ENCODE measurements around the gene ERVH48-1. TPM values are rescaled to one million over a fixed set of nuclear protein-coding genes. Genes with fewer than 3 reads are reported as not detected.
A peak's percentile ranks its signal among the peaks of the same experiment; 100 is the strongest.

ERVH48-1 gene
- total RNA-seq, 1 donor from 2014 or later, result 0.59 TPM

- Mint-ChIP-seq H3K27ac (ENCODE audit: unreplicated experiment) (peak within 1 kb of the TSS; percentile 96), H3K27me3 (ENCODE audit: unreplicated experiment) (peaks cover 2% of the 10 kb centered on the region), H3K9me3 (ENCODE audit: unreplicated experiment) (peaks cover 1% of the 10 kb centered on the region), H3K36me3 (ENCODE audit: unreplicated experiment) (no peaks in the 10 kb centered on the region), H3K4me1 (ENCODE audit: low read depth, unreplicated experiment) (peaks cover 4% of the 10 kb centered on the region), H3K4me3 (ENCODE audit: unreplicated experiment) (peak within 1 kb of the TSS; percentile 88)
- peak; percentile 100 for DNase-seq
- TF ChIP-seq, protein P1, sequence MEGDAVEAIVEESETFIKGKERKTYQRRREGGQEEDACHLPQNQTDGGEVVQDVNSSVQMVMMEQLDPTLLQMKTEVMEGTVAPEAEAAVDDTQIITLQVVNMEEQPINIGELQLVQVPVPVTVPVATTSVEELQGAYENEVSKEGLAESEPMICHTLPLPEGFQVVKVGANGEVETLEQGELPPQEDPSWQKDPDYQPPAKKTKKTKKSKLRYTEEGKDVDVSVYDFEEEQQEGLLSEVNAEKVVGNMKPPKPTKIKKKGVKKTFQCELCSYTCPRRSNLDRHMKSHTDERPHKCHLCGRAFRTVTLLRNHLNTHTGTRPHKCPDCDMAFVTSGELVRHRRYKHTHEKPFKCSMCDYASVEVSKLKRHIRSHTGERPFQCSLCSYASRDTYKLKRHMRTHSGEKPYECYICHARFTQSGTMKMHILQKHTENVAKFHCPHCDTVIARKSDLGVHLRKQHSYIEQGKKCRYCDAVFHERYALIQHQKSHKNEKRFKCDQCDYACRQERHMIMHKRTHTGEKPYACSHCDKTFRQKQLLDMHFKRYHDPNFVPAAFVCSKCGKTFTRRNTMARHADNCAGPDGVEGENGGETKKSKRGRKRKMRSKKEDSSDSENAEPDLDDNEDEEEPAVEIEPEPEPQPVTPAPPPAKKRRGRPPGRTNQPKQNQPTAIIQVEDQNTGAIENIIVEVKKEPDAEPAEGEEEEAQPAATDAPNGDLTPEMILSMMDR (IDR thresholded peaks at IDR 0.05; ENCODE audit: partially characterized antibody, unreplicated experiment), result no peak
These were observed 32.3 kb downstream of the ERVH48-1 start, which contains the start of gene NDUFV3 for GRCh38 chr21:42892931-42893755. Gene NDUFV3 (plus strand): TSS chr21:42893309. CDS start chr21:42893334, 25 bp downstream.

DNA sequence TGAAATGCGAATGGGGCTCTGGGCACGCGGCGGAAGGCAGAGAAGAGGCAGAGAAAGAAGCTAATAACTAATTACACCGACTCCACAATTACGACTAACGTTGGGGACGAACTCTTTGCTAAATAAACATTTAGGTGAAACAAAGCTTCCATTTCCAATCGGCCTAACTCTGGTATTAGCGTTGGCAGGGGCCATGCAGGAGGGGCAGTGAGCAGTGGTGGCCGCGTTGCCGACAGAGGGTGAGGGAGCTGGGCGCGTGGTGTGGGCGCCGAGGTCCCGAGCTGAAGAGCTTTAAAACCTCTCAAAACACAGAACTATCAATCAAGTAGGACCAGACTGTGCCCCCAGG lies 32.9 kb downstream of the ERVH48-1 start:
- Mint-ChIP-seq H3K27ac (ENCODE audit: unreplicated experiment) (peak overlapping the region; percentile 96), H3K4me3 (ENCODE audit: unreplicated experiment) (peak overlapping the region; percentile 86), H3K9me3 (ENCODE audit: unreplicated experiment) (peaks cover 1% of the 10 kb centered on the region), H3K36me3 (ENCODE audit: unreplicated experiment) (no peaks in the 10 kb centered on the region), H3K4me1 (ENCODE audit: low read depth, unreplicated experiment) (peaks cover 4% of the 10 kb centered on the region), H3K27me3 (ENCODE audit: unreplicated experiment) (peaks cover 2% of the 10 kb centered on the region)
- DNase-seq, result no peak
- TF ChIP-seq, protein P1 (IDR thresholded peaks at IDR 0.05; ENCODE audit: partially characterized antibody, unreplicated experiment), result no peak

GRCh38 chr21:42887326-42887725 lies 38.1 kb downstream of the ERVH48-1 start:
- Mint-ChIP-seq H3K27ac (ENCODE audit: unreplicated experiment) (no peak overlapping the region), H3K4me3 (ENCODE audit: unreplicated experiment) (no peak overlapping the region), H3K27me3 (ENCODE audit: unreplicated experiment) (peaks cover under 1% of the 10 kb centered on the region), H3K36me3 (ENCODE audit: unreplicated experiment) (no peaks in the 10 kb centered on the region), H3K4me1 (ENCODE audit: low read depth, unreplicated experiment) (peaks cover under 1% of the 10 kb centered on the region), H3K9me3 (ENCODE audit: unreplicated experiment) (peaks cover 1% of the 10 kb centered on the region)
- DNase-seq, result no peak
- TF ChIP-seq, protein P1 (IDR thresholded peaks at IDR 0.05; ENCODE audit: partially characterized antibody, unreplicated experiment), result no peak

- DNase-seq, result no peak
- Mint-ChIP-seq H3K4me3 (ENCODE audit: unreplicated experiment) (no peak overlapping the region), H3K27me3 (ENCODE audit: unreplicated experiment) (peaks cover 4% of the 10 kb centered on the region), H3K27ac (ENCODE audit: unreplicated experiment) (no peak overlapping the region), H3K4me1 (ENCODE audit: low read depth, unreplicated experiment) (peaks cover 9% of the 10 kb centered on the region), H3K36me3 (ENCODE audit: unreplicated experiment) (no peaks in the 10 kb centered on the region), H3K9me3 (ENCODE audit: unreplicated experiment) (peaks cover 5% of the 10 kb centered on the region)
- TF ChIP-seq, protein P1 (IDR thresholded peaks at IDR 0.05; ENCODE audit: partially characterized antibody, unreplicated experiment), result no peak
These were observed 41.5 kb downstream of the ERVH48-1 start for GRCh38 chr21:42883921-42884320.

DNA sequence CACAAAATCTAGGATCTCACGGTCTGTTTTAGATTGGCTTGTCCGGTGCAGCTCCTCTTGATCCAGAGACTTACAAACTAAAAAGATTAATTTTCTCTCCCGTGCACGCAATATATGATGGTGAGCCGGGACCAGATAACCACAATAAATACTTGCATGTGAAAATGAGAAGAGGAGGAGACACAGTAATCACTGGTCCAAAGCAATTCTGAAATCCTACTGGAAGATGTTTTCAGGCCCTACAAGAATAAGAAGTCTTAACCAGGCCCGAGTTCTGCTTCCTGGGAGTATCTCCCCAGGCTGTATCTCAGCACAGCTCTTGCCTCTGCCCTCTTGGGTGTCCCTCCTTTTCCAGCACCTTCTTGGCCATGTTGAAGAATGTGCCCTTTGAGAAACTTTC lies 45.1 kb downstream of the ERVH48-1 start:
- TF ChIP-seq, protein P1 (IDR thresholded peaks at IDR 0.05; ENCODE audit: partially characterized antibody, unreplicated experiment), result no peak
- Mint-ChIP-seq H3K27me3 (ENCODE audit: unreplicated experiment) (peaks cover 8% of the 10 kb centered on the region), H3K36me3 (ENCODE audit: unreplicated experiment) (no peaks in the 10 kb centered on the region), H3K4me1 (ENCODE audit: low read depth, unreplicated experiment) (peaks cover 16% of the 10 kb centered on the region), H3K4me3 (ENCODE audit: unreplicated experiment) (peak overlapping the region; percentile 99), H3K9me3 (ENCODE audit: unreplicated experiment) (peaks cover 10% of the 10 kb centered on the region), H3K27ac (ENCODE audit: unreplicated experiment) (peak overlapping the region; percentile 94)
- DNase-seq, result no peak
